ENCODE data around the gene KREMEN1.
A peak's percentile ranks its signal among the peaks of the same experiment; 100 is the strongest.
"Not testable (repeated sequence)": the region's sequence is repeated elsewhere in the genome, so short reads cannot be mapped to it uniquely, and the experiment has no call there.

KREMEN1 gene

GRCh38 chr22:29108137-29108536 lies 35.3 kb downstream of the KREMEN1 start:
- no peak for DNase-seq

GRCh38 chr22:29109822-29110221 lies 37.0 kb downstream of the KREMEN1 start:
- DNase-seq = no peak

GRCh38 chr22:29110946-29111345 lies 38.1 kb downstream of the KREMEN1 start:
- no peak for DNase-seq

- DNase-seq = no peak
Observed at GRCh38 chr22:29112121-29112520, 39.3 kb downstream of the KREMEN1 start.

GRCh38 chr22:29112681-29113080 lies 39.8 kb downstream of the KREMEN1 start:
- DNase-seq = no peak

- no peak for DNase-seq
Observed at GRCh38 chr22:29113319-29113718, 40.5 kb downstream of the KREMEN1 start.

GRCh38 chr22:29114392-29114791 lies 41.6 kb downstream of the KREMEN1 start:
- DNase-seq = no peak

GRCh38 chr22:29115682-29116288 lies 43.0 kb downstream of the KREMEN1 start:
- DNase-seq = peak; percentile 45

GRCh38 chr22:29116397-29117123 lies 43.7 kb downstream of the KREMEN1 start:
- no peak for DNase-seq

GRCh38 chr22:29117799-29118477 lies 45.1 kb downstream of the KREMEN1 start:
- peak; percentile 40 for DNase-seq

- not testable (repeated sequence) for DNase-seq
Observed at GRCh38 chr22:29120098-29120912, 47.5 kb downstream of the KREMEN1 start.

- no peak for DNase-seq
Observed at GRCh38 chr22:29121124-29121523, 48.3 kb downstream of the KREMEN1 start.

GRCh38 chr22:29122041-29122440 lies 49.2 kb downstream of the KREMEN1 start:
- DNase-seq = peak; percentile 81

GRCh38 chr22:29124777-29125442 lies 52.1 kb downstream of the KREMEN1 start:
- DNase-seq = no peak

- no peak for DNase-seq
Observed at GRCh38 chr22:29125443-29125778, 52.6 kb downstream of the KREMEN1 start.

- peak; percentile 73 for DNase-seq
Observed at GRCh38 chr22:29125844-29126243, 53.0 kb downstream of the KREMEN1 start.

GRCh38 chr22:29126670-29127395 lies 54.0 kb downstream of the KREMEN1 start:
- peak; percentile 47 for DNase-seq

GRCh38 chr22:29128891-29129807 lies 56.3 kb downstream of the KREMEN1 start:
- peak; percentile 81 for DNase-seq

GRCh38 chr22:29129808-29130140 lies 56.9 kb downstream of the KREMEN1 start:
- DNase-seq = no peak

GRCh38 chr22:29130476-29130875 lies 57.6 kb downstream of the KREMEN1 start:
- no peak for DNase-seq

- DNase-seq = no peak
Observed at GRCh38 chr22:29133603-29134133, 60.8 kb downstream of the KREMEN1 start.
